GM23338 (cell line): ENCODE measurements around the gene PDE12. TPM values are rescaled to one million over a fixed set of nuclear protein-coding genes. Genes with fewer than 3 reads are reported as not detected.

ENCODE experiments used
- polyA plus RNA-seq: library from polyadenylated mRNA; unstranded; fragments of >200 nt; fragmentation: Nextera tagmentation; extraction: Ambion mirVana; gene quantifications from 2 replicates; pipeline ENCODE4 v1.2.1, GENCODE V29; 2016
- small RNA-seq: library from RNA; depleted of rRNA; stranded (forward); fragments of <200 nt; gene quantifications from one replicate; pipeline ENCODE3, GENCODE V24; 2014; ENCODE audit warnings: low replicate concordance
- total RNA-seq: library from RNA; depleted of rRNA; stranded (reverse); fragments of >200 nt; shearing (Covaris generic); gene quantifications from 2 replicates; pipeline ENCODE4 v1.2.3, GENCODE V29; 2014; rRNA removed

Gene PDE12
- total and polyA plus RNA-seq, 2 experiments from 2014 or later, result 5.0 to 14.3 TPM

Small RNA genes lying within 50 kb of the gene (small RNA-seq; reads per million reads assigned to genes)
- gene RNU6-108P (not detected), gene RNU6-1181P (not detected), gene RNU6-483P (not detected)

Other genes starting within 250 kb of the PDE12 start
- gene DNAH12, start 11.9 kb upstream of the PDE12 start, total RNA-seq, result 0.27 TPM in 1 of 2 replicates, not detected in the other
- gene DNAH12, start 11.9 kb upstream of the PDE12 start, polyA plus RNA-seq, result not detected in 2 replicates
- gene ARF4, start 41.1 kb downstream of the PDE12 start, total RNA-seq, result 144 and 157 TPM in 2 replicates
- gene ARF4, start 41.1 kb downstream of the PDE12 start, polyA plus RNA-seq, result 227 and 249 TPM in 2 replicates
- 17.5 and 40.6 TPM in 2 replicates for gene DENND6A, start 136.8 kb downstream of the PDE12 start, total RNA-seq
- 4.0 and 7.5 TPM in 2 replicates for gene DENND6A, start 136.8 kb downstream of the PDE12 start, polyA plus RNA-seq
- 61.2 and 73.0 TPM in 2 replicates for gene SLMAP, start 200.0 kb downstream of the PDE12 start, total RNA-seq
- 27.3 and 32.1 TPM in 2 replicates for gene SLMAP, start 200.0 kb downstream of the PDE12 start, polyA plus RNA-seq